COLO829 (cell line): ENCODE measurements around the gene RIPOR2.
"Not testable (repeated sequence)": the region's sequence is repeated elsewhere in the genome, so short reads cannot be mapped to it uniquely, and the experiment has no call there.

Experiments used
- DNase-seq: peaks from one replicate; pipeline ENCODE4 v3.0.0; 2012; ENCODE audit warnings: low spot score

The RIPOR2 gene

DNA sequence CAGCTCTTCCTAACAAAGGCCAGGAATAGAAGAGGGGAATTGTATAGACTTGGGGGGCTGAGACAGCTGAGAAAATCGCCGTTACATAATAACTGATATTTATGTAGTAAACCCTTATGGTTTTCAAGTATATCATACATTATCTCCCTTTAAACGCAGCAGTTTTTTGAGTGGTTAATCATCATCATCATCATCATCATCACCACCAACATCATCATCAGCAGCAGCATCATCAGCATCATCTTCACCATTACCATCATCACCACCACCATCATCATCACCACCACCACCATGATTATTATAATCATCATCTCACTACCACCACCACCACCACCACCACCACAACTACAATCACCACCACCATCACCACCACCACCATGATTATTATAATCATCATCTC lies 9.1 kb downstream of the RIPOR2 start:
- DNase-seq: not testable (repeated sequence)

DNA sequence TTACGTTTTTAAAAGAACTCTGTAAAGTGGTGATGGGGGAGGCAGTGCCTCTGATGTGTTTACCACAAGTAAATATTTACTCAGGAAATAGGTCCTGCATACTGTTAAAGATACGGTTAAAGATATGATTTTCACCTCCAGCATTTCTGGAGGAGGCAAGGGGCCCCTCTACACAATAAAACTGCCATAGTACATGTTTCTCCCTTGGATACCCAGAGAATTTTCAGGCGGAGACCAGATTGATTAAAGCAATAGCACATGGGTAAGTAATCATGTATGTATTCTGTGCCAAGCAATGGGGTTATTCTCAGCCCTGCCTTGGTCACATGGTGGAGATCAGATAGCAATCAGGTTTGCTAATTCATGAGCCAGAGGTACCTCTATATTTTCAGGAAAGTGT lies 9.6 kb downstream of the RIPOR2 start:
- DNase-seq: no peak

DNA sequence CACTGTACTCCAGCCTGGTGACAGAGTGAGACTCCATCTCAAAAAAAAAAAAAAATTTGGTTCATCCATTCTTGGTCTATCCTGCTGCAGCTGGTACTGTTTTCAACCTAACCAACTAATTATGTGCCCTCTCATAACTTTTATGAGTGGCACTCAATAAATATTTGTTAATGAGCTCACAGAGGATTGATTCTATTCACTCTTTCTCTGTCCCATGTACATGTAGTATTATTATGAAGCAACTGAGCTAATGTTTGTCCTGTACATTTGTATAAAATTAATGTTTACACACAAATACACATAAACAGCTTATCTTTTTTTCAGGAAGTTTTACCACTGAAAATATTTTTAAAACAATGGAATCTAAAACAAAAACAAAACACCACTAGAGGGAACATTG lies 10.1 kb downstream of the RIPOR2 start:
- DNase-seq: no peak

DNA sequence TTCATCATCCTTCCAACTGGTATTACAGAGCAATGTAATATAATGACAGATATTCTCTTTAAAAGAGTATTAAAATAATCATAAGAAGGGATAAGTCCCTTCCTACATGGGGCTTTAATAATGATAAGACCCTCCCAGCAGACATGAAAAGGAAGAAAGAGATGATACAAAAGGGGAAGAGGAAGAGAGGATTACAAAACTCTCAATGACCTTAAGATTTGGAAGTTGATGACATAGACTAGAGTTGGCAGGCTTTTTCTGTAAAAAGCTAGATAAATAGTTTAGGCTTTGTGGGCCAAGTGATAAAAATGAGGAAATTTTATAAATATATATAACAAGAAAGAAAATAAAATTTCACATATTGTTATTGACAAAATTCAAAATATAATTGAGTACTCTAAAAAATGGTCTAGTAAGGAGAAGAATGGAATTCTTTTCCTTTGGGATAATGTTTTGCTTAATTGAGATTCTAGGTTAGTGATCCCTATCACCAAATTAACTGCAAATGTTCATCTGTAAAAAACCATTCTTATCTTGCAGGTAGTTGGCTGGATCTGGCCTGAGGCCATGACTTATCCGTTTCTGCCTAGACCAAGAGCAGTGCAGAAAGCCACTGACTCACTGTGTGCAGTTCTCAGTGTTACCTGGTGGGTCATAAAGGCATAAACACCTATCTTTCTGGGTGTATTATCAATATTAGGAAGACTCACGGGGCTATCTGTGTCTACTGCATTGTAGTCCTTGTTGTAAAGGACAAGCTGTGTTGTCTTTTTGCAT lies 11.0 kb downstream of the RIPOR2 start:
- no peak for DNase-seq

- no peak for DNase-seq
These were observed 11.8 kb downstream of the RIPOR2 start for GRCh38 chr6:24923885-24924401.

DNA sequence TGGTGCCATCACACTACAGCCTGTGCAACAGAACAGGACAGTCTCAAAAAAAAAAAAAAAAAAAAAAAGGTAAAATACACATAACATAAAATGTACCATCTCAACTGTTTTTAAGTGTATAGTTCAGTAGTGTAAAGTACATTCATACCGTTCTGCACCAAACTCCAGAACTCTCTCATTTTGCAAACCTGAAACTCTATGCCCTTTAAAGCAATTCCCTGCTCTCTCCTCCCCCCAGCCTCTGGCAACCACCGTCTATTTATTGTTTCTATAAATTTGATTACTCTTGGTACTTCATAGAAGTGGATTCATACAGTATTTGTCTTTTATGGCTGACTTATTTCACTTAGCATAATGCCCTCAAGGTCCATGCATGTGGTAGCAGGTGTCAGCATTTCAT lies 12.9 kb downstream of the RIPOR2 start:
- no peak for DNase-seq

DNA sequence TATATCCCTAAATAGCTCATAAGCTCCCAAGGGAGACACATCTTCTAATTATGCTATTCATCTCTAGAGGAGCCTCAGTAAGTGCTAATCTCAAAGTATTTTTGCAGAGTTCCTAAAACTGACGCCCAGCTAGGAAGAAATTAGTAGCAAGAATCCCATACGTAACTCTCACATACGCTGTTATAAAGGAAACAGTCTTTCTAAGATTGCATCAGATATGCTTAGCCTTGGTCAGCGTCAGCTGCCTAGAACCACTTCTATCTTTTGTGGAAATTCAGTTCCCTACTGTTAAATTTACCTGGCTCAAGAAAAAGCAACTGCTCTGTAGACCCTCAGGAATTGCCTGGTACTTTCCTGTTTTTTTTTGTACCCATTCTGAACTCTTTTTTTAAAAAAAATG lies 13.6 kb downstream of the RIPOR2 start:
- no peak for DNase-seq

- DNase-seq: no peak
These were observed 15.6 kb downstream of the RIPOR2 start for GRCh38 chr6:24920136-24920535.

DNA sequence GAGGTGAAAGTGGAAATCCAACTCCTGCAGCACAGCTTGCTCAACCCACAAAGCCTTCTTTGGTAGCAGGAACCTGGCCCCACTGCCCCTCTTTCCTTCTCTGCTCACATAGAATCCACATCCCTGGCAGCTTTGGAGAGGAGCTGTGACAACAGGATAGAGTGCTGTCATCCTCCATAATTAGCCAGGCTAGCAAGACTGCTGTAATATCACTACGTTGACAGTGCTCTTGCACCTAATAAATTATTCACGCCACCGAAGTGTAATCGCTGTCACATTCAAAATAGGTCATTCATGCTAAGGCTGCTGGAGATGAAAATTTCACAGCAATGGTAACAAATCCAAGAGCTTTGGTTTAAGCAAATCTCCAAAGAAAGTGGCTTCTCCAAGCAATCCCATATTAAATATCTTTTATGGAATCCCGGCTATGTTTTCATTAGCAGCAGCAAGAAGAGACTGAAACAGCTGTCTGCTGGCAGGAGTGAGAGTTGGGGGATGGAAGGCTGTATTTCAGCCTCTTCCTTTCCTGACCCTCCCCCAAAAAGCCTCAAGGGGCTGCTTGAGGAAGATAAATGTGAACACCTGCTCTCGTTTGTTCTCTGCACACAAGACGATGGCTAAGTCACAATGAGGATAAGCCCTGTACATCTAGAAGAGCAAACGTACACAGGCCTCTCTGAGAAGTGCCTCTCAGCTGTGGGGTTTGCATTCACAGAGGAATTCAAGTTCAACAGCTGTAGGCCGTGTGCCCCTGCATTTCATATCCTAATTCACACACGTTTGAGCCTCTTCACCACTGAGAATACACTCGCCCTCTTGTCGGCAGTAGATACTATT lies 16.5 kb downstream of the RIPOR2 start:
- DNase-seq: no peak

DNA sequence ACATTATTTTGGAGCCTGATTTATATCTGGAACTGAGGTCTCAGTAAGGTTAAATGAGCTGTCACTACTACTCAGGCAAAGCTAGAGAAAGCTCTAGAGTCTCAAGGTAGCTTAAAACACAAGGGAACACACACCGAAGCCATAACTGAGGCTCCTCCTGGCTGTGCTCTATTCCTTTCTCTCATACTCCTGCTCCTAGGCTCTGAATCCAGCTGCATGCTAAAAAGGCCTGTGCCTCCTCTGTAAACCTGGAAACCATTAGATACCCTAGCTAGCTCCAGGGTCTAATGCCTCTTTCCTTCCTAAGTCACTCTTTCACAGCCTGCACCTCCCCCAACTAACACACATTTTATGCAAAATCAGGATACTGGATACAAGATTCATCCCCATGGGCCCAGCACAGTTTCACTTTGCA lies 17.1 kb downstream of the RIPOR2 start:
- no peak for DNase-seq

DNA sequence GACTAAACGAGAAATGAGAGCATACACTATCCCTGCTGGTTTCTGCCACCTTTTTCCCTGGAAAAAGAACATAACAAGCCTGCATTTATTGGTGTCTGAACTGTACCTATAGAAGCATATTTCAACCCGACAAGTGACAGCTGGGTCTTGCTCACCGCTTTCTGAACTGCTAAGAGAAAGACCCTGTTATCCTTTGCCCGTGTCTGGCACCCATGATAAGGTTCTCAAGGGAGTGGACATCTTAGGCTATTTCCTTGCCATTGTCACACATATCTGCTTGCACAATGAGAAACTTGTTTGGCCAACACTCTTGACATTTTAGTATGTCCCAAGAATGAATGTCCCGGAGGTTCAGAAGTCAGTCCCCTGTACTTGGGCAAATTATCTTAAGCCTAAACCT lies 19.3 kb downstream of the RIPOR2 start:
- DNase-seq: no peak

DNA sequence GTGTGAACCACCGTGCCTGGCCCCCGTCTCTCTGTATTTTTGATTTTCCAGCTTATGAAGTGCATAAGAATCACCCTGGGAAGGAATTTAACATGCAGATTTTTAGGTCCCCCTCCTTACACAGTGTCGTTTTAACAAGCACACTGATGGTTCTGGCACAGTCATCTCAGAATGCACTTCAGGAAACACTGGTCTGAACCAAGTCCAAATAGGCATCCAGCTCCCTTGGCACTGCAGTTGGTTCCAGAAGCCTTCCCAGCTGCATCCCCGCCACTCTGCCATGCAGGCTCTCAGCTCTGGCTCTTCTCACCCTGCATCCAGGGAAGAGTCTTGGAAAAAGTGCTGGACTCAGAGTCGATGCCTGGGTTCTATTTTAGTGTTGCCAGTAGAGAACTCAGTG lies 20.1 kb downstream of the RIPOR2 start:
- DNase-seq: no peak

DNA sequence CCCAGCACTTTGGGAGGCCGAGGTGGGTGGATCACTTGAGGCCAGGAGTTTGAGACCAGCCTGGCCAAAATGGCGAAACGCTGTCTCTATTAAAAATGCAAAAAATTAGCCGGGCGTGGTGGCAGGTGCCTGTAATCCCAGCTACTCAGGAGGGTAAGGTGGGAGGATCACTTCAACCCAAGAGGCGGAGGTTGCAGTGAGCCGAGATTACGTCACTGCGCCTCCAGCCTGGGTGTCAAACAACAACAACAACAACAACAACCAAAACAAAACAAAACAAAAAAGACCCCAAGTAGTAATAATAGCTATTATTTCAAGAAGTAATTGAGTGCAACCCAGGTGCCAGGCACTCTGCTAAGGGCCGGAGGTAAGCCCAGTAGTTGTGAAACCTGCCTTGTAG lies 21.7 kb downstream of the RIPOR2 start:
- not testable (repeated sequence) for DNase-seq

DNA sequence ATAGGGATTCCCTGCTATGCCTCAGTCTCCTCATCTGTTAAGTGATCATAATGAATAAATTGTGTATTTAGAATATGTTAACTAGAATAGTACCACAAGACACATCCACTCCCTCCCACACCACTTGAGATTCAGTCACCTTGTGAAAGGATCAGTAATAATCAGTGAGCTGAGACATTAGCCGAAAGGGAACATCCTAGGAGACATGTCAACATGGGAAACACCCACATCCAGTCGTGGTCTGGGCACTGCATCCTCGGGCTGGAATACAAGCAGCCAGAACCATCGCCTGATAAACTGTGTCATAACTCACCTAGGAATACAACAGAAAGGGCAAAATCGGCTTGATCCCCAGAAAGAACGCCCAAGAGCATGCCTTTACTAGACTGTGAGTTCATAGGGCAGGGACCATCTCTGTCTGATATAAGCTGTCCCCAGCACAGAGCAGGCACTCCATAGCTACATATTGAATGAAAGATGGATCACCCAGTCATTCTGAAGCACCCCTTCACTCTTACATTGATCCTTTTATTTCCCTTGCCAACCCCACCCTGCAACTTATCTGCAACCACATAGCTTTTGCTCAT lies 23.9 kb downstream of the RIPOR2 start:
- DNase-seq: no peak

DNA sequence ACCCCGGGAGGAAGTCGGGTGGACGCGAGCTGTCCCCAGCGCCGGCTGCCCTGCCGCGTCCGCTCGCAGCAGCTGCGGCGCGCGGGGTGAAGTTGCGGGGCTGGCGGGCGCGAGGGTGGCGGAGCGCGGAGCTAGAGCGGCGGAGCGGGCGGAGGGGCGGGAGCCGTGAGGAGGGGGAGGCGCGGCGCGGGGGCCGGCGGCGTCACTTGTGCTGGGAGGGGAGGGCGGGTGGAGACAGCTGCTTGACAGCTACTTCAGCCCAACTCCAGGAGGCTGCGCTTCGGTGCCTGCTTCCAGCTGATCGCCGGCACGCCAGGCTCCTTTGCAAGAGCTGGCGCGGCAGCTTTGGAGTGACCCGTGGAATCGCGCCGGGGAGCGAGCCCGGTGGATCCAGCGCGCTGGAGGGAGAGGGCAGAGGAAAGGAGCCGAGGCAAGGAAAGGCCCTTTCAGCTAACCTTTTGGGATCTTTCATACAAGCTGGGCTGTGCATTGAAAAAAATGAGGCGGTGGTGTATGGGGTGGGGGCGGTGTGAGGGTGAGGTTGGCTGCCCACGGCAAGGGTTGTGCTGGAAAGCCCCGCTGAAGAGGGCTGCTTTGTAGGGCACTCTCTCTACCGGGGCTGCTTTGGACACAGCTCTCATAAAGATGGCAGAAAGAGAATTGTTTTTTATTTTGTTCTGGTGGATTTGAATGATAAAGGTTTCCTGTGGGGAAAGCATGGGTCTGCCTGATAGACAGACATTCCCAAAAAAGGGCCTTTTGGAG lies 24.6 kb downstream of the RIPOR2 start:
- DNase-seq: no peak

DNA sequence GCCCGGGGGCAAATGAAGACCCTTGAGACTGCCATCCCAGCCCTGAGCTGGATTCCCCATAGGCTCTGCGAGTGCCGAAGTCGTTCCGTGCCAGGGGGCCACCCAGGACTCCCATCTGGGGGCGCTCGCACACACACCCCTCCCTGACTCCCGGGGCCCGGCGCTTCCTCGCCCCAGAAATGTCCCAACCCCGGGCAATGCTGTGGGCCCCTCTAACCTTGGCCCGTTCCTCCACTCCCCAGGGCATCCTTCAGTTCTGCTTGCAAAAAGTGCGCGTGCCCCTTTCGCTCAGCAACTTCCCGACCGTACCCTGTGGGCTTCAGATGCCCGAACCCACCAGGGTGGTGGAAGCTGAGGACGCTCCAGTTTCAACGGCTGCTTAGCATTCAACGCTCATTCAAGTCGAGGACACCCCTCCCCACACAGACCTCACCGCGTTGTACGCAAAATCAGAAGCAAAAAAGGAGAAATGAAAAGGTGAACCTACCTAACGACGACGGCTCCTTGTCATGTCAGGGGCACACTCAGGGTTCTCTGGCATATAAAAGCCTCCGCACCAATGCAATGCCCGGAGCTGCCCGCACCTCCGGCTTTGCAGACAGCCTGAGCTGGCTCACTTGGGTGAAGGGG lies 25.3 kb downstream of the RIPOR2 start:
- no peak for DNase-seq

GRCh38 chr6:24909241-24910216 lies 26.2 kb downstream of the RIPOR2 start:
- DNase-seq: no peak

- DNase-seq: no peak
These were observed 27.1 kb downstream of the RIPOR2 start for GRCh38 chr6:24908650-24909035.

DNA sequence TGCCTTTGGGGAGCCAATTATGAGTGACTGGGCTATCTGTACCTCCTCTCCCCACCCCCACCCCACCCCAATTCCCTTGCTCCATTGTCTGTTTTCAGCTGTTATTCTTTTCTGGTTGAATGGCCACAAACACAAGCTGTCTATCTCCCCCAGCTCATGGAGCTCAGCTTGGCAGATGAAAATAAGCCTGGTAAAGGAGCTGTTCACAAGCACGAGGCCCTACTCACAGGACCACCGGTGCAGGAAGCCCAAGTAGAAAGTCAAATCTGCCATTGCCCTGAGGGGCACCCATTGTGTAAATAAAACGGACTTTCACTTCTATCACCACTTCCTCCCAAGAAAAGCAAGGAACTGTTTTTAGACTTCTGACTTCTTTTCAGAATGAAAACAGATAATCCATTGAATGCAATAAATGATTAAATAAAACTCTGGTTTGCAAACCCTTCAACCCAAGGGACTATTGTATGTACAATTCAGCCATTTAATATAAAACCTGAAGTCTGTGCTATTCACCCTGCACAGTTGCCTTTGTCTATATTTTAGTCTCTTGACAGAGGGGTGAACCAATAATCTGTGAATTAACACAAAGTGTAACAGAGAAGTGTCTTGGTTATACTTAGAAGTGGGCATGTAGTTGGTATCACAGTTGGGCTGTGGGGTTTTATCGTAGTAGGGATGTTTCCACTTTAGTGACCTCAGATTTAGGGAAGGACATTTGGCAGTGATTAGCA lies 27.7 kb downstream of the RIPOR2 start:
- DNase-seq: peak; percentile 58

DNA sequence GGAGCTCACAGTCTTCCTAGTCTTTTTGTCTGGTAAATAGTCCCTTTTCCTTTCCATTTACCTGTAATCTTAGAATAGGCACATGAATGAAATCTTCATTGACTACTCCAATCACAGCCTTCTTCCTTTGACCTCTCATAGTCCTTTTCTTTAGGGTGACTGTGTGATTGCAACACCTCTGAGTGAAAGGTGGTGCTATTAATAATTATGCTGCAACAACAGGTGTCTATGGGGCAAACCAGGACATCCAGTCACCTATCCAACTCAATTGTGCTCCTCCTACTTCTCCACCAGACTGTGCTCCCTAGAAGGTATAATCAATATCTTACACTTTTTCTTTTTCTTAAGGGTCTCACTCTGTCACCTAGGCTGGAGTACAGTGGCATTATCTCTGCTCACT lies 29.4 kb downstream of the RIPOR2 start:
- no peak for DNase-seq
